ENCODE measurements around the gene TTC1.

Gene TTC1

GRCh38 chr5:160039810-160040470, 31.0 kb downstream of the TTC1 start:
- peak in 1 of 2 donors; percentile 39 for DNase-seq (ENCODE audit: low read depth in 2 of 2)
- TF ChIP-seq CTCF (IDR thresholded peaks at IDR 0.05; ENCODE audit: low read depth, low read length) = no peak
- no peak overlapping the region for H3K4me3 ChIP-seq (replicated peaks in 1 of 2; ENCODE audit: low read depth in 2 of 2, low read length in 2 of 2)

GRCh38 chr5:160040471-160040835, 31.5 kb downstream of the TTC1 start:
- DNase-seq (ENCODE audit: low read depth in 2 of 2) = no peak
- TF ChIP-seq CTCF (IDR thresholded peaks at IDR 0.05; ENCODE audit: low read depth, low read length) = no peak
- H3K4me3 ChIP-seq (replicated peaks in 1 of 2; ENCODE audit: low read depth in 2 of 2, low read length in 2 of 2) = no peak overlapping the region

- no peak for TF ChIP-seq CTCF (IDR thresholded peaks at IDR 0.05; ENCODE audit: low read depth, low read length)
- no peak overlapping the region for H3K4me3 ChIP-seq (replicated peaks in 1 of 2; ENCODE audit: low read depth in 2 of 2, low read length in 2 of 2)
- DNase-seq (ENCODE audit: low read depth in 2 of 2) = no peak
Observed at GRCh38 chr5:160042671-160043070, 33.7 kb downstream of the TTC1 start.

GRCh38 chr5:160044391-160044804, 35.5 kb downstream of the TTC1 start:
- no peak overlapping the region for H3K4me3 ChIP-seq (replicated peaks in 1 of 2; ENCODE audit: low read depth in 2 of 2, low read length in 2 of 2)
- DNase-seq (ENCODE audit: low read depth in 2 of 2) = peak; percentile 12 to 26
- no peak for TF ChIP-seq CTCF (IDR thresholded peaks at IDR 0.05; ENCODE audit: low read depth, low read length)

- H3K4me3 ChIP-seq (replicated peaks in 1 of 2; ENCODE audit: low read depth in 2 of 2, low read length in 2 of 2) = no peak overlapping the region
- TF ChIP-seq CTCF (IDR thresholded peaks at IDR 0.05; ENCODE audit: low read depth, low read length) = no peak
- no peak for DNase-seq (ENCODE audit: low read depth in 2 of 2)
Observed at GRCh38 chr5:160044967-160045366, 36.0 kb downstream of the TTC1 start.

GRCh38 chr5:160047423-160047822, 38.5 kb downstream of the TTC1 start:
- TF ChIP-seq CTCF (IDR thresholded peaks at IDR 0.05; ENCODE audit: low read depth, low read length) = no peak
- DNase-seq (ENCODE audit: low read depth in 2 of 2) = no peak
- H3K4me3 ChIP-seq (replicated peaks in 1 of 2; ENCODE audit: low read depth in 2 of 2, low read length in 2 of 2) = no peak overlapping the region

- TF ChIP-seq CTCF (IDR thresholded peaks at IDR 0.05; ENCODE audit: low read depth, low read length) = no peak
- no peak for DNase-seq (ENCODE audit: low read depth in 2 of 2)
- no peak overlapping the region for H3K4me3 ChIP-seq (replicated peaks in 1 of 2; ENCODE audit: low read depth in 2 of 2, low read length in 2 of 2)
Observed at GRCh38 chr5:160048131-160048530, 39.2 kb downstream of the TTC1 start.
